Upper lobe of right lung (tissue), 1 donor: ENCODE data around the gene PKP1. TPM values are rescaled to one million over a fixed set of nuclear protein-coding genes. Genes with fewer than 3 reads are reported as not detected.
A peak's percentile ranks its signal among the peaks of the same experiment; 100 is the strongest.
"Not testable (repeated sequence)": the region's sequence is repeated elsewhere in the genome, so short reads cannot be mapped to it uniquely, and the experiment has no call there.

Experiments
- ATAC-seq: fragments of 200-7000 bp; cut with Tn5 transposase; one replicate; pipeline ENCODE4 v1.9.1; 2020; ENCODE audit warnings: mild to moderate bottlenecking, moderate library complexity
- DNase-seq: peaks from one replicate; pipeline ENCODE4 v3.0.0-alpha.2; 2020
- H3K27ac ChIP-seq: fragments of 200-600 bp; one replicate; pipeline ENCODE4 v1.8.0; 2022
- H3K27me3 ChIP-seq: fragments of 200-600 bp; one replicate; pipeline ENCODE4 v1.8.0; 2022; ENCODE audit warnings: mild to moderate bottlenecking
- H3K36me3 ChIP-seq: fragments of 200-600 bp; one replicate; pipeline ENCODE4 v1.8.0; 2022
- H3K4me1 ChIP-seq: fragments of 200-600 bp; one replicate; pipeline ENCODE4 v1.8.0; 2022
- H3K4me3 ChIP-seq: fragments of 200-600 bp; one replicate; pipeline ENCODE4 v1.8.0; 2022; ENCODE audit warnings: mild to moderate bottlenecking
- H3K9me3 ChIP-seq: fragments of 200-600 bp; one replicate; pipeline ENCODE4 v1.8.0; 2022
- intact Hi-C: fragments of 100-400 bp; cut with DNase I; formaldehyde crosslinking; loops from one replicate; pipeline ENCODE4 v1.11.0; 2022
- total RNA-seq: library from RNA; stranded (reverse); fragmentation: NEBNext Ultra II Directional; extraction: Animal tissue kit (Norgen Biotek cat#: 25700); gene quantifications from one replicate; pipeline ENCODE4 v1.2.1, GENCODE V29; 2021
- TF ChIP-seq, protein P1 (sequence below): fragments of 200-600 bp; IDR thresholded peaks from one replicate; pipeline ENCODE4 v1.8.0; 2022; ENCODE audit warnings: antibody characterized with exemption
- donor health status: DM: no; HTN: yes; CAD: no; lungs with severe emphysema.

Gene PKP1
- total RNA-seq, 1 donor from 2014 or later, result 0.69 TPM

- no peak for ATAC-seq
- intact Hi-C loops, result loop anchor here (5.0 kb wide), 2 partner anchors 109 to 154 kb away; no protein-coding TSS in a partner anchor
Observed at GRCh38 chr1:201253411-201253810, 29.9 kb upstream of the PKP1 start.

GRCh38 chr1:201253906-201254624, 29.2 kb upstream of the PKP1 start:
- Histone ChIP-seq H3K36me3 (no peaks in the 10 kb centered on the region), H3K27me3 (no peaks in the 10 kb centered on the region), H3K9me3 (no peaks in the 10 kb centered on the region), H3K27ac (no peak overlapping the region), H3K4me3 (no peak overlapping the region), H3K4me1 (no peaks in the 10 kb centered on the region)
- DNase-seq (no peak), ATAC-seq (no peak)
- TF ChIP-seq, protein P1, sequence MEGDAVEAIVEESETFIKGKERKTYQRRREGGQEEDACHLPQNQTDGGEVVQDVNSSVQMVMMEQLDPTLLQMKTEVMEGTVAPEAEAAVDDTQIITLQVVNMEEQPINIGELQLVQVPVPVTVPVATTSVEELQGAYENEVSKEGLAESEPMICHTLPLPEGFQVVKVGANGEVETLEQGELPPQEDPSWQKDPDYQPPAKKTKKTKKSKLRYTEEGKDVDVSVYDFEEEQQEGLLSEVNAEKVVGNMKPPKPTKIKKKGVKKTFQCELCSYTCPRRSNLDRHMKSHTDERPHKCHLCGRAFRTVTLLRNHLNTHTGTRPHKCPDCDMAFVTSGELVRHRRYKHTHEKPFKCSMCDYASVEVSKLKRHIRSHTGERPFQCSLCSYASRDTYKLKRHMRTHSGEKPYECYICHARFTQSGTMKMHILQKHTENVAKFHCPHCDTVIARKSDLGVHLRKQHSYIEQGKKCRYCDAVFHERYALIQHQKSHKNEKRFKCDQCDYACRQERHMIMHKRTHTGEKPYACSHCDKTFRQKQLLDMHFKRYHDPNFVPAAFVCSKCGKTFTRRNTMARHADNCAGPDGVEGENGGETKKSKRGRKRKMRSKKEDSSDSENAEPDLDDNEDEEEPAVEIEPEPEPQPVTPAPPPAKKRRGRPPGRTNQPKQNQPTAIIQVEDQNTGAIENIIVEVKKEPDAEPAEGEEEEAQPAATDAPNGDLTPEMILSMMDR, result no peak
- intact Hi-C loops, result loop anchor here (5.0 kb wide), 2 partner anchors 108 to 153 kb away; no protein-coding TSS in a partner anchor

More at GRCh38 chr1:201253411-201253810, 29.9 kb upstream of the PKP1 start:
- TF ChIP-seq, protein P1, result no peak
- Histone ChIP-seq H3K27me3 (no peaks in the 10 kb centered on the region), H3K36me3 (no peaks in the 10 kb centered on the region), H3K4me3 (no peak overlapping the region), H3K4me1 (no peaks in the 10 kb centered on the region), H3K27ac (no peak overlapping the region), H3K9me3 (no peaks in the 10 kb centered on the region)
- DNase-seq, result no peak

DNA sequence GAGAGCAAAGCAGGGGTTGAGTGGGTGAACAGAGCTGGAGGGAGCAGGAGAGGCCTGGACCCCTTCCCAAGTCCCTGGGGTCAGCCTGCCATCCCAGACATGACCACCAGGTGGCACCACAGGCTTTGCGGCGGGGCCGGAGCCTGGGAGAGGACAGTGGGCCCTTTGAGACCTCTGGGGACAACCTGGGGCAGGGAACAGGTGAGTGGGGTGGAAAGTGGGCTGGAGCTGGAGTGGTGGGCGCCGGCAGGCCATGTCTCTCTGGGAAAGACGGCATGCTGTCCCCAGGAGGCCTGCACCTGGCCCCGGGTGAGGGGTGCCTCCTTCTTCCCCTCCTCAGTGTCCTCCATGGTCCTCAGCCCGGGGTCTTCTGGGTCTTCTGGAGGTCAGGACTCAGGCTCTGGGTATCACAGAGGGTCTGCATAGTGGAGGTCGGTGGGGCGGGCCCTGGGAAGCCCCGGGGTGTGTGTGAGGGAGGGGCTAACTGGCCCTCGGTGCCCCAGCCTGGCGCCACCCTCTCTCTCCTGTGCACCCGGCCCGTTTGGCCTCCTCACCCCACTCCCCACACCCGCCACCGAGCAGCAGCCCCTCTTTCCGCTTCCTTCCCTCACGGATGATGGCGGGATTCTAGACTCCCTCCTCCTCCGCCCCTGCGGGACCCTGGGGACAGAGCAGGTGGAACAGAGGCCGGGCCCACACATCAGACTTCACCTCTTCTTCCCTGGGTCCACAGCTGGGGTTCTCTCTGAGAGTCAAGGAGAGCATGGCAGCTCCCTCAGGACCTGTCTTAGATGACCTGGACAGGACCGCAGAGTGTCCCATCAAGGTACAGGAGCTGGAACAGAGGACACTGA, 28.5 kb upstream of the PKP1 start:
- H3K4me1 ChIP-seq, result peaks cover 7% of the 10 kb centered on the region
- peaks cover 2% of the 10 kb centered on the region for H3K27me3 ChIP-seq
- intact Hi-C loops, result loop anchor here (5.0 kb wide), 2 partner anchors 107 to 152 kb away; no protein-coding TSS in a partner anchor
- H3K36me3 ChIP-seq, result no peaks in the 10 kb centered on the region
- H3K4me3 ChIP-seq, result no peak overlapping the region
- no peak overlapping the region for H3K27ac ChIP-seq
- TF ChIP-seq, protein P1, result peak; percentile 97
- DNase-seq (peak; percentile 84), ATAC-seq (peak; percentile 86)
- H3K9me3 ChIP-seq, result no peaks in the 10 kb centered on the region

DNA sequence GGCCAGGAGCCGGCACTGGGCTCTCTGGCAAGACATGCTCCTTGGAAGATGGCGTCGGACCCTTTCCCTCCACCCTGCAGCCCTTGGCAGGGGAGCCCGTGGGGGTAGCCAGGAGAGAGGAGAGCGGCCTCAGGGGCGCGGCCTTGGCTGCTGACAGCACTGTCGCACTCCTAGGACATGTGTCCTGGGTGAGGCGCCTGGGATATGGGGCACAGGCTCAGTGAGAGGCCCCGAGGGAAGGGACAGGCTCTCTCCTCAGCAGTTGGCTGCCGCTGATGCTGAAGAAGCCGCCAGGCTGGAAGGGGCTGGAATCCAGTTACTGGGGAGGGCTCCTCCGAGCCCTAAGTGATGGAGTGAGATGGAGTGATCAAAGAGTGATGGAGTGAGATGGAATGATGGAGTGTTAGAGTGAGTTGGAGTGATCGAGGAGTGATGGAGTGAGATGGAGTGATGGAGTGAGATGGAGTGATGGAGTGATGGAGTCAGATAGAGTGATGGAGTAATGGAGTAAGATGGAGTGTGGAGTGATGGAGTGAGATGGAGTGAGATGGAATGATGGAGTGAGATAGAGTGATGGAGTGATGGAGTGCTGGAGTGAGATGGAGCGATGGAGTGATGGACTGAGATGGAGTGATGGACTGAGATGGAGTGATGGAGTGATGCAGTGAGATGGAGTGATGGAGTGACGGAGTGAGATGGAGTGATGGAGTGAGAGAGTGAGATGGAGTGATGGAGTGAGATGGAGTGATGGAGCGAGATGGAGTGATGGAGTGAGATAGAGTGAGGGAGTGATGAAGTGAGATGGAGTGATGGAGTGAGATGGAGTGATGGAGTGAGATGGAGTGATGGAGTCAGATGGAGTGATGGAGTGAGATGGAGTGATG, 27.6 kb upstream of the PKP1 start:
- TF ChIP-seq, protein P1, result no peak
- H3K27me3 ChIP-seq, result peaks cover 11% of the 10 kb centered on the region
- H3K9me3 ChIP-seq, result no peaks in the 10 kb centered on the region
- ATAC-seq (no peak), DNase-seq (no peak)
- no peaks in the 10 kb centered on the region for H3K36me3 ChIP-seq
- no peak overlapping the region for H3K4me3 ChIP-seq
- intact Hi-C loops, result no loop called here
- no peak overlapping the region for H3K27ac ChIP-seq
- H3K4me1 ChIP-seq, result peaks cover 7% of the 10 kb centered on the region

DNA sequence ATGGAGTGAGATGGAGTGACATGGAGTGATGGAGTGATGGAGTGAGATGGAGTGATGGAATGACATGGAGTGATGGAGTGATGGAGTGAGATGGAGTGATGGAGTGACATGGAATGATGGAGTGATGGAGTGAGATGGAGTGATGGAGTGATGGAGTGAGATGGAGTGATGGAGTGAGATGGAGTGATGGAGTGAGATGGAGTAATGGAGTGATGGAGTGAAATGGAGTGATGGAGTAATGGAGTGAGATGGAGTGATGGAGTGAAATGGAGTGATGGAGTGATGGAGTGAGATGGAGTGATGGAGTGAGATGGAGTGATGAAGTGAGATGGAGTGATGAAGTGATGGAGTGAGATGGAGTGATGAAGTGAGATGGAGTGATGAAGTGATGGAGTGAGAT, 25.2 kb upstream of the PKP1 start:
- H3K27ac ChIP-seq, H3K4me1 ChIP-seq, H3K4me3 ChIP-seq, intact Hi-C loops, ATAC-seq, H3K9me3 ChIP-seq, H3K36me3 ChIP-seq, DNase-seq: not testable (repeated sequence)
- peaks cover 14% of the 10 kb centered on the region for H3K27me3 ChIP-seq
